HepG2 (cell line): ENCODE measurements around the gene PDLIM7. TPM values are rescaled to one million over a fixed set of nuclear protein-coding genes. Genes with fewer than 3 reads are reported as not detected.

ENCODE experiments used
- ATAC-seq: fragments of 200-7000 bp; cut with Tn5 transposase; 3 replicates; pipeline ENCODE4 v1.9.1; 2020; ENCODE audit warnings: mild to moderate bottlenecking, moderate library complexity
- BruUV-seq: library from RNA; stranded (reverse); fragments of 400-500 nt; replicated peaks from 2 replicates; lab custom pipeline; 2021; lab: Mats Ljungman, UMichigan
- CTCF ChIA-PET: fragments of 300-600 bp; formaldehyde crosslinking; extraction: SDS; loops from one replicate; lab custom pipeline; 2021; ENCODE audit warnings: low total read pairs, inconsistent platforms, low intra/inter-chr PET ratio; lab: Yijun Ruan, JAX
- POLR2A ChIA-PET: fragments of 350-600 bp; sonication (Branson Sonifier 250); formaldehyde crosslinking; loops from one replicate; lab custom pipeline; 2020; ENCODE audit warnings: antibody characterized with exemption, inconsistent platforms; lab: Yijun Ruan, JAX
- DNase-seq: peaks from one replicate; pipeline ENCODE4 v3.0.0-alpha.2; 2015; ENCODE audit warnings: low spot score
- FAIRE-seq: peaks from 3 replicates; lab custom pipeline; 2011; peaks lifted over from hg19 to GRCh38; lab: Jason Lieb, UNC
- H2AFZ ChIP-seq: one replicate; pipeline ENCODE4 v1.6.1; 2011; ENCODE audit warnings: low read length, inconsistent platforms
- H3K27ac ChIP-seq: fragments of 300-600 bp; 3 replicates; pipeline ENCODE4 v1.8.0; 2011; ENCODE audit warnings: mixed run types, mild to moderate bottlenecking, mixed read lengths, low read length, inconsistent platforms; ENCODE audit not compliant: insufficient read depth; ENCODE audit errors: extremely low read length
- H3K27me3 ChIP-seq, 2 experiments: fragments of 200-600 bp in 1 of 2; 2 replicates in 1 of 2; 3 replicates in 1 of 2; pipeline versions ENCODE4 v1.6.0 to v1.8.0; 2011; ENCODE audit warnings: low read length in 2 of 2, mild to moderate bottlenecking in 2 of 2, moderate library complexity in 2 of 2, inconsistent platforms in 1 of 2; ENCODE audit not compliant: insufficient read depth in 2 of 2, control insufficient read depth in 1 of 2
- H3K36me3 ChIP-seq, 2 experiments: fragments of 200-600 bp in 1 of 2; replicated peaks in 1 of 2; 2 replicates in 1 of 2; 3 replicates in 1 of 2; pipeline versions ENCODE4 v1.5.1 to v1.8.0; 2011; ENCODE audit warnings: low read length in 2 of 2, inconsistent platforms in 1 of 2; ENCODE audit not compliant: insufficient read depth in 2 of 2, control insufficient read depth in 1 of 2
- H3K4me1 ChIP-seq: 2 replicates; pipeline ENCODE4 v1.5.1; 2012; ENCODE audit warnings: low read length, inconsistent platforms; ENCODE audit not compliant: insufficient read depth
- H3K4me2 ChIP-seq: 2 replicates; pipeline ENCODE4 v1.6.0; 2011; ENCODE audit warnings: low read depth, low read length, inconsistent platforms
- H3K4me3 ChIP-seq, 3 experiments: fragments of 200-600 bp in 1 of 3; sonication (generic), shearing (Covaris generic) in 1 of 3; replicated peaks in 1 of 3; 2 replicates each; pipeline ENCODE4 v1.5.1; 2011 to 2016; ENCODE audit warnings: low read length in 3 of 3, inconsistent platforms in 2 of 3, low read depth in 2 of 3, mild to moderate bottlenecking in 2 of 3, control low read depth in 1 of 3, mixed read lengths in 1 of 3; ENCODE audit not compliant: insufficient read depth in 1 of 3
- H3K79me2 ChIP-seq: one replicate; pipeline ENCODE4 v1.6.1; 2011; ENCODE audit warnings: low read length, inconsistent platforms; ENCODE audit not compliant: insufficient read depth
- H3K9ac ChIP-seq: 2 replicates; pipeline ENCODE4 v1.6.0; 2011; ENCODE audit warnings: mild to moderate bottlenecking, low read depth, low read length, inconsistent platforms; ENCODE audit not compliant: insufficient read depth
- H3K9me3 ChIP-seq: 2 replicates; pipeline ENCODE4 v1.5.1; 2012; ENCODE audit warnings: mild to moderate bottlenecking, low read length
- H4K20me1 ChIP-seq: 2 replicates; pipeline ENCODE4 v1.6.0; 2011; ENCODE audit warnings: inconsistent platforms, mild to moderate bottlenecking, low read length, moderate library complexity; ENCODE audit not compliant: insufficient read depth
- AGO2 ChIP-seq: fragments of 200-400 bp; formaldehyde crosslinking; optimal IDR thresholded peaks from 2 replicates; pipeline ENCODE3; 2017; ENCODE audit warnings: mild to moderate bottlenecking, low read depth, low read length, moderate library complexity
- ARNT2 ChIP-seq: sonication (generic); formaldehyde crosslinking; IDR thresholded peaks from 2 replicates; pipeline ENCODE4 v1.8.0; 2022; ENCODE audit warnings: mild to moderate bottlenecking, low read depth, missing genetic modification reagents, moderate library complexity
- KAT2B ChIP-seq: fragments of 150-350 bp; IDR thresholded peaks from 2 replicates; pipeline ENCODE4 v1.6.1; 2014; ENCODE audit warnings: low read depth, low read length, borderline replicate concordance
- NAIF1 ChIP-seq: sonication (generic); formaldehyde crosslinking; IDR thresholded peaks from 2 replicates; pipeline ENCODE4 v1.5.0; 2020; ENCODE audit warnings: mild to moderate bottlenecking, missing genetic modification reagents, borderline replicate concordance
- NBN ChIP-seq: fragments of 450-650 bp; conservative IDR thresholded peaks from 2 replicates; pipeline ENCODE4 v1.6.1; 2017
- TOE1 ChIP-seq: sonication (generic); formaldehyde crosslinking; IDR thresholded peaks from 2 replicates; pipeline ENCODE4 v1.4.0; 2020; ENCODE audit warnings: mild to moderate bottlenecking, missing genetic modification reagents
- ZBTB7A ChIP-seq: sonication (generic); formaldehyde crosslinking; IDR thresholded peaks from 2 replicates; pipeline ENCODE4 v1.8.0; 2022; ENCODE audit warnings: mild to moderate bottlenecking, missing genetic modification reagents
- WGBS: methylation state at CpG from one replicate; pipeline ENCODE4 v1.1.6; 2017; ENCODE audit warnings: low lambda C conversion rate; 5-methylcytosine and 5-hydroxymethylcytosine counted together
- in situ Hi-C: cut with HindIII; loops from 2 replicates; pipeline ENCODE4 v1.10.0; 2017; ENCODE audit warnings: low pct_unique_long_range_greater_than_20kb; ENCODE audit not compliant: extremely low pct_ligation_motif_present
- intact Hi-C: fragments of 100-400 bp; cut with micrococcal nuclease; formaldehyde crosslinking; loops from one replicate; pipeline ENCODE4 v1.10.0; 2022; ENCODE audit not compliant: unreplicated experiment
- polyA plus RNA-seq, 8 experiments: library from polyadenylated mRNA; depleted of rRNA in 3 of 8; stranded (reverse) in 7 of 8; unstranded in 1 of 8; fragments of >200 nt; fragmentation: Illumina TruSeq in 4 of 8; extraction: Trizol in 4 of 8; gene quantifications; 2 replicates each; pipeline versions ENCODE4 v1.2.1 to v1.2.3, GENCODE V29; 2011 to 2016; ENCODE audit warnings: low read depth in 4 of 8, missing spikeins in 1 of 8, mixed read lengths in 1 of 8; ENCODE audit not compliant: insufficient read depth in 1 of 8
- total RNA-seq, 5 experiments: library from RNA; depleted of rRNA; stranded (reverse); fragments of >200 nt; fragmentation: Illumina TruSeq; extraction: Trizol; gene quantifications; 2 replicates each; pipeline ENCODE4 v1.2.3, GENCODE V29; 2016; ENCODE audit warnings: low read depth in 1 of 5

Gene PDLIM7
- total and polyA plus RNA-seq, 2 of the 13 experiments (the other 11 are each of a cell fraction or from before 2014, with no cell fraction given): 21.1 to 31.3 TPM

- no peak for TF ChIP-seq NAIF1
- no peak for TF ChIP-seq ZBTB7A (CRISPR knock-in tag)
- no peak for TF ChIP-seq KAT2B
- no peak for TF ChIP-seq ARNT2 (CRISPR knock-in tag)
- TF ChIP-seq NBN: no peak
Observed at GRCh38 chr5:177462021-177462670, 35.3 kb downstream of the PDLIM7 start (continued).

- no peak overlapping the region for H3K4me2 ChIP-seq
- no TSS peak for BruUV-seq
- ChIA-PET POLR2A (no interaction called here), CTCF (no interaction called here)
- H3K4me1 ChIP-seq: peaks cover 11% of the 10 kb centered on the region; the same call in 1 of the 2 replicates
- WGBS: 94% methylated on average over 19 of the region's 28 CpGs
- intact Hi-C loops: no loop called here
- FAIRE-seq (no peak), ATAC-seq (no peak), DNase-seq (no peak)
- TF ChIP-seq AGO2 (peak; percentile 64), TOE1 (CRISPR knock-in tag) (no peak)
- no peak overlapping the region for H3K27ac ChIP-seq
- H2AFZ ChIP-seq: no peak overlapping the region
- no peak overlapping the region for H3K4me3 ChIP-seq
- H3K79me2 ChIP-seq: no peaks in the 10 kb centered on the region
- H3K9me3 ChIP-seq: no peaks in the 10 kb centered on the region
- in situ Hi-C loops: loop anchor here (5.0 to 25.0 kb wide), 2 partner anchors 73 to 348 kb away; no protein-coding TSS in a partner anchor
- peaks cover 0 to 4% of the 10 kb centered on the region in 2 experiments; a peak in 1 of 5 replicates for H3K36me3 ChIP-seq
- no peaks in the 10 kb centered on the region; a peak in 1 of 5 replicates for H3K27me3 ChIP-seq
- H4K20me1 ChIP-seq: peaks cover 12% of the 10 kb centered on the region; the same call in 1 of the 2 replicates
- no peak overlapping the region for H3K9ac ChIP-seq
Observed at GRCh38 chr5:177459819-177460628, 37.4 kb downstream of the PDLIM7 start.
